Heart left ventricle (tissue), 13 donors: ENCODE results near the gene RUFY4.

ENCODE experiments used
- CTCF ChIP-seq, 12 donors: fragments of 200-600 bp; sonication (generic) in 4 of 12; IDR thresholded peaks; one replicate each; pipeline versions ENCODE4 v1.5.0 to v1.8.0; 2018 to 2022; ENCODE audit warnings: antibody characterized with exemption in 12 of 12, mild to moderate bottlenecking in 5 of 12
- POLR2A ChIP-seq, 2 donors: fragments of 450-650 bp; IDR thresholded peaks; one replicate each; pipeline ENCODE4 v1.6.1; 2017; ENCODE audit warnings: antibody characterized with exemption in 2 of 2, mild to moderate bottlenecking in 2 of 2, moderate library complexity in 2 of 2
- donor health status: ischemic (EF 13 %, LVEDD 7.1; RV severe dilation, severe dysfunction).
- donor health status: DM: no; HTN: yes; CAD: no.
- donor health status: DM: no; HTN: no; CAD: no.
- donor health status: ischemic (EF 25% LVEDD 6.9; RV normal size, moderate dysfunction).
- donor health status: ischemic (EF 25% LVEDD 5.7; RV mildly dilated, moderate dysfunction).
- donor health status: ischemic (EF 35%, LVEDD 5.7; RV mildly dilated, moderate dysfunction).
- donor health status: nonischemic (EF 11% LVEDD 7.7; RV severe dilation, severe dysfunction).
- donor health status: DM: yes; HTN: yes; CAD: no.
- donor health status: PGD.
- donor health status: ischemic (EF 29% LVEDD 5.4; RV normal size, mild dysfunction).
- donor health status: nonischemic (EF 23%, LVEDD 6.1; RV moderate dilation, normal function).

GRCh38 chr2:218029366-218030360, 39.4 kb upstream of the RUFY4 start:
- TF ChIP-seq CTCF (IDR thresholded peaks at IDR 0.05) (no peak), POLR2A (IDR thresholded peaks at IDR 0.05) (no peak)
